Effector memory CD8-positive, alpha-beta T cell (primary cell): Measurements from ENCODE around the gene RRAS2.
A peak's percentile ranks its signal among the peaks of the same experiment; 100 is the strongest.

Experiments
- ATAC-seq: fragments of 150-1000 bp; cut with Tn5 transposase; replicated peaks from 2 replicates; pipeline ENCODE4 v1.10.0; 2021; ENCODE audit warnings: mild to moderate bottlenecking, moderate library complexity
- DNase-seq, 3 experiments: peaks; one replicate each; pipeline ENCODE4 v3.0.0; 2021
- H3K27ac Mint-ChIP-seq, 2 donors: one replicate each; pipeline ENCODE4 v1.8.0; 2022; ENCODE audit warnings: mild to moderate bottlenecking in 2 of 2, mixed read lengths in 2 of 2, moderate library complexity in 2 of 2
- H3K27me3 Mint-ChIP-seq, 2 donors: one replicate each; pipeline ENCODE4 v1.8.0; 2022; ENCODE audit warnings: mixed read lengths in 2 of 2
- H3K36me3 Mint-ChIP-seq: one replicate; pipeline ENCODE4 v1.8.0; 2022; ENCODE audit warnings: mild to moderate bottlenecking, moderate library complexity, mixed read lengths; ENCODE audit not compliant: insufficient read depth
- H3K4me1 Mint-ChIP-seq, 2 donors: one replicate each; pipeline ENCODE4 v1.8.0; 2022; ENCODE audit warnings: low read depth in 2 of 2, mixed read lengths in 2 of 2
- H3K4me3 Mint-ChIP-seq, 2 donors: one replicate each; pipeline ENCODE4 v1.8.0; 2022; ENCODE audit warnings: mild to moderate bottlenecking in 2 of 2, mixed read lengths in 2 of 2, moderate library complexity in 2 of 2
- H3K9me3 Mint-ChIP-seq, 2 donors: one replicate each; pipeline ENCODE4 v1.8.0; 2022; ENCODE audit warnings: mixed read lengths in 2 of 2

RRAS2 gene

GRCh38 chr11:14342906-14343305 lies 16.1 kb downstream of the RRAS2 start:
- peak; percentile 45 for ATAC-seq
- H3K9me3 Mint-ChIP-seq = no peaks in the 10 kb centered on the region
- peak overlapping the region in 1 of 2 donors; percentile 7 for H3K4me3 Mint-ChIP-seq
- no peak overlapping the region for H3K27ac Mint-ChIP-seq
- H3K4me1 Mint-ChIP-seq = peaks cover 26 to 50% of the 10 kb centered on the region in 2 donors
- H3K27me3 Mint-ChIP-seq = no peaks in the 10 kb centered on the region
- no peaks in the 10 kb centered on the region for H3K36me3 Mint-ChIP-seq
- no peak for DNase-seq

GRCh38 chr11:14341968-14342367 lies 17.0 kb downstream of the RRAS2 start:
- no peaks in the 10 kb centered on the region for H3K36me3 Mint-ChIP-seq
- peaks cover 30 to 53% of the 10 kb centered on the region in 2 donors for H3K4me1 Mint-ChIP-seq
- H3K27me3 Mint-ChIP-seq = no peaks in the 10 kb centered on the region
- peak overlapping the region; percentile 28 to 52 for H3K27ac Mint-ChIP-seq
- no peak for DNase-seq
- H3K9me3 Mint-ChIP-seq = no peaks in the 10 kb centered on the region
- ATAC-seq = no peak
- H3K4me3 Mint-ChIP-seq = peak overlapping the region; percentile 26 to 29

DNA sequence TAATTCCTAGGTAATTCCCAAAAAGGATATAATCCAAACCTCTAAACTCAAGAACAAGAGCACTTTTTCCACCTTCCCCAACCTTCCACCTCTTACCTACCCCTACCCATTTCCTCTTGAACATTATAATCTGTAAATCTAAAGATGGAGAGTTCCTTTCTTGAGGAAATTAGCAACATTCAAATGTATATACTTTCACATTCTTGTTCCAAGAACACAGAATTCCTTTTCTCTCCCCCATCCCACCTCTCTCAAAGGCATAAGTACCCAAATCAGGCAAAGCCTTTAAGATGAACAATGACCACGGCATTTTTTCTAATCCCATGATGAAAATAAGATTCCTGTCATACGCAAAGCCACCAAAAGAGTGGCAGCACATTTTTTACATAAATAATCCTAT lies 18.3 kb downstream of the RRAS2 start:
- H3K4me3 Mint-ChIP-seq = peak overlapping the region in 1 of 2 donors; percentile 9

DNA sequence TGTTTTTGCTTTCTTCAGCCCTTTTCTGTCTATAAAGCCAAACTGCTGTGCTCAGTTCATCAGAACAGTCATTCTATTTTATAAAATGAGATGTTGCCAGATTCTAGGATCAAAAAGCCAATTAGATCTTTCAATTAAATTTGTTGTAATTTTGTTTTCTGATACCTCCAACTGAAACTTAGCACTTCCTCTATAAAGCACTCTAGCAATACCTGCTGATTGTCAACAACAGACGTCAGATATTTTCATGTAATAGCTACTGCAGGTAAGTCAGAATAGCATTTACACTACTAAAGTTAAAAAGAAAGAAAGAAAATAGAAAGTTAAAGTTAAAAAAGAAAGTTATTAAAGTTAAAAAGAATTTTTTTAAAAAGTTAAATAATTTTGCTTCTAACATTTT lies 19.6 kb downstream of the RRAS2 start:
- Mint-ChIP-seq H3K9me3 (peaks cover 2 to 11% of the 10 kb centered on the region in 2 donors), H3K36me3 (peaks cover 5% of the 10 kb centered on the region), H3K4me3 (no peak overlapping the region), H3K4me1 (peaks cover 45 to 67% of the 10 kb centered on the region in 2 donors), H3K27ac (no peak overlapping the region), H3K27me3 (no peaks in the 10 kb centered on the region)
- no peak for ATAC-seq
- no peak for DNase-seq

More for the DNA sequence above, 18.3 kb downstream of the RRAS2 start:
- Mint-ChIP-seq H3K27ac (peak overlapping the region in 1 of 2 donors; percentile 2), H3K9me3 (peaks cover 2 to 11% of the 10 kb centered on the region in 2 donors), H3K4me1 (peaks cover 41 to 65% of the 10 kb centered on the region in 2 donors), H3K36me3 (peaks cover 4% of the 10 kb centered on the region), H3K27me3 (no peaks in the 10 kb centered on the region)
- DNase-seq (no peak), ATAC-seq (no peak)

- peak overlapping the region in 1 of 2 donors; percentile 48 for H3K4me3 Mint-ChIP-seq
- peaks cover 2 to 11% of the 10 kb centered on the region in 2 donors for H3K9me3 Mint-ChIP-seq
- H3K36me3 Mint-ChIP-seq = peaks cover 5% of the 10 kb centered on the region
- H3K27ac Mint-ChIP-seq = peak overlapping the region; percentile 30 to 45
- no peaks in the 10 kb centered on the region for H3K27me3 Mint-ChIP-seq
- no peak for DNase-seq
- peak; percentile 79 for ATAC-seq
- H3K4me1 Mint-ChIP-seq = peaks cover 35 to 52% of the 10 kb centered on the region in 2 donors
These were observed 22.2 kb downstream of the RRAS2 start for GRCh38 chr11:14336507-14337503.

GRCh38 chr11:14335712-14336111 lies 23.3 kb downstream of the RRAS2 start:
- H3K27ac Mint-ChIP-seq = peak overlapping the region; percentile 30 to 45
- DNase-seq (no peak), ATAC-seq (no peak)
- H3K27me3 Mint-ChIP-seq = no peaks in the 10 kb centered on the region
- peak overlapping the region in 1 of 2 donors; percentile 48 for H3K4me3 Mint-ChIP-seq
- peaks cover 5% of the 10 kb centered on the region for H3K36me3 Mint-ChIP-seq
- H3K9me3 Mint-ChIP-seq = peaks cover 2 to 11% of the 10 kb centered on the region in 2 donors
- H3K4me1 Mint-ChIP-seq = peaks cover 31 to 56% of the 10 kb centered on the region in 2 donors

- H3K4me3 Mint-ChIP-seq = no peak overlapping the region
- peaks cover 2 to 11% of the 10 kb centered on the region in 2 donors for H3K9me3 Mint-ChIP-seq
- H3K27ac Mint-ChIP-seq = peak overlapping the region in 1 of 2 donors; percentile 45
- DNase-seq (no peak), ATAC-seq (no peak)
- H3K27me3 Mint-ChIP-seq = no peaks in the 10 kb centered on the region
- peaks cover 29 to 53% of the 10 kb centered on the region in 2 donors for H3K4me1 Mint-ChIP-seq
- peaks cover 5% of the 10 kb centered on the region for H3K36me3 Mint-ChIP-seq
These were observed 24.1 kb downstream of the RRAS2 start for GRCh38 chr11:14334893-14335292.

DNA sequence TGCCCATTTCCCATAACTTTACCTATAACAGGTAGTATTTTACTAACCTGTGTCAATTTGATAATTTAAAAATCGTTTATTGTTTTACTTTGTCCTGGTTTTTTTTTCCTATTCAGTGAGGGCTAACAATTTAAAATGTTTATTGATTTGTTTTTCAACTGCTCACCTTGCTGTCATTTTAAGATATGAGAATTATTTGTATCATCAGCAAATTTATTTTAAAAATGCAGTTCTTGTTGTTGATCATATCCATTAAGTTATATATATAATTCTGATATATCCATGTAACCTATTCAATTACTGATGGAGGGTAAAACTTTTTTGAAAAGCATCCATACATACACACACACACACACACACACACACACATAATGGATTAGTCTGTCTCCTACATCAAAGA lies 24.8 kb downstream of the RRAS2 start:
- Mint-ChIP-seq H3K4me1 (peaks cover 31 to 54% of the 10 kb centered on the region in 2 donors), H3K4me3 (no peak overlapping the region), H3K27ac (no peak overlapping the region), H3K36me3 (peaks cover 5% of the 10 kb centered on the region), H3K27me3 (no peaks in the 10 kb centered on the region), H3K9me3 (peaks cover 2 to 11% of the 10 kb centered on the region in 2 donors)
- DNase-seq (no peak), ATAC-seq (no peak)

DNA sequence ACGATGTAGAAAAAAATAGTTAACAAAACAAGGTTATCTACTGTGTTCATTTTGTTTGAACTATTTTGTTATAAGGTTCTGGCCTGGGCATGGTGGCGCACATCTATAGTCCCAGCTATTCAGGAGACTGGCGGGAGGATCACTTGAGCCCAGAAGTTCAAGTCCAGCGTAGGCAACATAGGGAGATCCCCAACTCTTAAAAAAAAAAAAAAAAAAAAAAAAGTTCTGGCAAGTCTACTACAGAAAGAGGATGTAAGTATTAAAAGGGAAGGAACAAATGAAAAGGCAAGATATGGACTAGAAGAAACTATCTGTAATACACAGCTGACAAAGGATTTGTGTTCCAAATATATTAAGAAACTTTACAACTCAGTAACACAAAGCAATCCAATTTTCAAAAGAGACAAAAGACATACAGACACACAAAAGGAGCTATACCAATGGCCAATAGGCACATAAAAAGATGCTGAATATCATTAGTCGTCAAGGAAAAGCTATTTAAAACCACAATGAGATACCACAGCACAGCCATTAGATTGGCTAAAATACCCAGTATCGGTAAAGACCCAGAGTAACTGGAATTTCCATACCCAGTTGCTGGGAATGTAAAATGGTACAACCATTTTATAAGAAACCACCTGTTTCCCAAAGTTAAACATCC lies 27.4 kb downstream of the RRAS2 start:
- Mint-ChIP-seq H3K4me3 (no peak overlapping the region), H3K27me3 (no peaks in the 10 kb centered on the region), H3K27ac (peak overlapping the region in 1 of 2 donors; percentile 30), H3K36me3 (peaks cover 5% of the 10 kb centered on the region), H3K9me3 (peaks cover 2 to 9% of the 10 kb centered on the region in 2 donors), H3K4me1 (peaks cover 32 to 51% of the 10 kb centered on the region in 2 donors)
- ATAC-seq (no peak), DNase-seq (no peak)

GRCh38 chr11:14330881-14331280 lies 28.1 kb downstream of the RRAS2 start:
- ATAC-seq (no peak), DNase-seq (no peak)
- H3K9me3 Mint-ChIP-seq = peaks cover 0 to 1% of the 10 kb centered on the region in 2 donors
- H3K4me1 Mint-ChIP-seq = peaks cover 26 to 46% of the 10 kb centered on the region in 2 donors
- no peak overlapping the region for H3K4me3 Mint-ChIP-seq
- H3K36me3 Mint-ChIP-seq = peaks cover 2% of the 10 kb centered on the region
- H3K27ac Mint-ChIP-seq = no peak overlapping the region
- H3K27me3 Mint-ChIP-seq = no peaks in the 10 kb centered on the region

DNA sequence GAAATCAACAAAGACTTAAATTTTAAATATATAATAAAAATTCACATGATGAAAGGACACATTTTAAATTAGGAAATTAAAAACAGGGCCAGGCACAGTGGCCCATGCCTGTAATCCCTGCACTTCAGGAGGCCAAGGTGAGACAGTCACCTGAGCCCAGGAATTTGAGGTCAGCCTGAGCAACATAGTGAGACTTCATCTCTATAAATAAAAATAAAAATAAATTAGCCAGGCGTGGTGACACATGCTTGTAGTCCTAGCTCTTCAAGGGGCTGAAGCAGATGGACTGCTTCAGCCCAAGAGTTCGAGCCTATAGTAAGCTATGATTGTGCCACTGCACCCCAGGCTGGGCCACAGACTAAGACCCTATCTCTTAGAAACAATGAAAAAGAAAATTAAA lies 29.3 kb downstream of the RRAS2 start:
- no peaks in the 10 kb centered on the region for H3K36me3 Mint-ChIP-seq
- H3K4me1 Mint-ChIP-seq = peaks cover 22 to 44% of the 10 kb centered on the region in 2 donors
- H3K4me3 Mint-ChIP-seq = no peak overlapping the region
- H3K27ac Mint-ChIP-seq = peak overlapping the region in 1 of 2 donors; percentile 63
- no peaks in the 10 kb centered on the region for H3K9me3 Mint-ChIP-seq
- ATAC-seq (no peak), DNase-seq (no peak)
- H3K27me3 Mint-ChIP-seq = no peaks in the 10 kb centered on the region

- ATAC-seq (peak; percentile 45), DNase-seq (no peak)
- Mint-ChIP-seq H3K36me3 (peaks cover 7% of the 10 kb centered on the region), H3K27me3 (no peaks in the 10 kb centered on the region), H3K27ac (peak overlapping the region in 1 of 2 donors; percentile 44), H3K9me3 (no peaks in the 10 kb centered on the region), H3K4me1 (peaks cover 35 to 61% of the 10 kb centered on the region in 2 donors), H3K4me3 (peak overlapping the region; percentile 24 to 47)
These were observed 31.9 kb downstream of the RRAS2 start for GRCh38 chr11:14327116-14327515.

- Mint-ChIP-seq H3K4me1 (peaks cover 59 to 73% of the 10 kb centered on the region in 2 donors), H3K36me3 (peaks cover 8% of the 10 kb centered on the region), H3K9me3 (no peaks in the 10 kb centered on the region), H3K27ac (peak overlapping the region; percentile 0 to 84), H3K27me3 (no peaks in the 10 kb centered on the region), H3K4me3 (peak overlapping the region; percentile 52 to 54)
- DNase-seq (no peak), ATAC-seq (no peak)
These were observed 35.8 kb downstream of the RRAS2 start for GRCh38 chr11:14323118-14323676.
